Spleen (tissue), 11 donors: Measurements from ENCODE around the gene CRYBG1. TPM values are rescaled to one million over a fixed set of nuclear protein-coding genes. Genes with fewer than 3 reads are reported as not detected.

ENCODE experiments used
- DNase-seq: peaks from one replicate; pipeline ENCODE4 v3.0.0-alpha.2; 2020
- H3K27ac ChIP-seq, 8 donors: fragments of 200-600 bp; sonication (generic) in 7 of 8; 1 replicate in 4 of 8; 2 replicates in 4 of 8; pipeline versions ENCODE4 v1.5.0 to v1.8.0; 2016 to 2021; ENCODE audit warnings: inconsistent platforms in 4 of 8, mild to moderate bottlenecking in 4 of 8, moderate library complexity in 1 of 8
- H3K27me3 ChIP-seq, 7 donors: fragments of 200-600 bp; sonication (generic) in 6 of 7; replicated peaks in 1 of 7; 1 replicate in 4 of 7; 2 replicates in 3 of 7; pipeline versions ENCODE4 v1.5.0 to v1.8.0; 2016 to 2021; ENCODE audit warnings: inconsistent platforms in 3 of 7, mild to moderate bottlenecking in 1 of 7
- H3K36me3 ChIP-seq, 6 donors: fragments of 200-600 bp; sonication (generic) in 5 of 6; 1 replicate in 4 of 6; 2 replicates in 2 of 6; pipeline versions ENCODE4 v1.5.0 to v1.8.0; 2016 to 2021; ENCODE audit warnings: inconsistent platforms in 2 of 6
- H3K4me1 ChIP-seq, 6 donors: fragments of 200-600 bp; sonication (generic) in 5 of 6; 1 replicate in 3 of 6; 2 replicates in 3 of 6; pipeline versions ENCODE4 v1.5.0 to v1.8.0; 2016 to 2021; ENCODE audit warnings: inconsistent platforms in 3 of 6
- H3K4me3 ChIP-seq, 8 donors: fragments of 200-600 bp; sonication (generic) in 7 of 8; 1 replicate in 4 of 8; 2 replicates in 4 of 8; pipeline versions ENCODE4 v1.5.0 to v1.8.0; 2016 to 2021; ENCODE audit warnings: inconsistent platforms in 4 of 8, mild to moderate bottlenecking in 4 of 8, moderate library complexity in 2 of 8
- H3K9me3 ChIP-seq, 8 donors: fragments of 200-600 bp; sonication (generic) in 7 of 8; 1 replicate in 4 of 8; 2 replicates in 4 of 8; pipeline versions ENCODE4 v1.5.0 to v1.8.0; 2016 to 2021; ENCODE audit warnings: inconsistent platforms in 4 of 8
- CTCF ChIP-seq, 11 experiments: fragments of 200-600 bp in 7 of 11; fragments of 450-650 bp in 4 of 11; sonication (generic) in 4 of 11; IDR thresholded peaks in 8 of 11; conservative IDR thresholded peaks in 3 of 11; 1 replicate in 7 of 11; 2 replicates in 4 of 11; pipeline versions ENCODE4 v1.4.0 to v1.8.0; 2016 to 2021; ENCODE audit warnings: antibody characterized with exemption in 11 of 11, inconsistent platforms in 4 of 11, mild to moderate bottlenecking in 1 of 11
- POLR2A ChIP-seq, 3 donors: fragments of 450-650 bp; IDR thresholded peaks; one replicate each; pipeline ENCODE4 v1.5.1; 2017; ENCODE audit warnings: antibody characterized with exemption in 3 of 3, mild to moderate bottlenecking in 1 of 3
- POLR2AphosphoS5 ChIP-seq, 3 donors: sonication (generic); formaldehyde crosslinking; IDR thresholded peaks; one replicate each; pipeline ENCODE4 v1.5.1; 2017; ENCODE audit warnings: antibody characterized with exemption in 3 of 3
- WGBS, 5 donors: extraction: QIAGEN DNeasy Blood & Tissue Kit in 3 of 5; methylation state at CpG; one replicate each; pipeline versions ENCODE4 v1.1.5 to v1.1.7; 2013 to 2018; 5-methylcytosine and 5-hydroxymethylcytosine counted together
- intact Hi-C: fragments of 100-400 bp; cut with DNase I; formaldehyde crosslinking; loops from one replicate; pipeline ENCODE4 v1.15.0; 2023; ENCODE audit warnings: low total_unique reads
- polyA plus RNA-seq, 3 donors: library from polyadenylated mRNA; stranded (reverse); fragments of 200-250 nt; gene quantifications; one replicate each; pipeline ENCODE4 v1.2.1, GENCODE V29; 2013
- total RNA-seq, 7 donors: library from RNA; depleted of rRNA in 3 of 7; stranded (reverse); fragments of >200 nt in 3 of 7; fragmentation: NEBNext Ultra II Directional in 4 of 7; extraction: Animal tissue kit (Norgen Biotek cat#: 25700) in 4 of 7; gene quantifications; one replicate each; pipeline versions ENCODE4 v1.1.0 to v1.2.1, GENCODE V29; 2016 to 2021
- donor health status: healthy with polysubstance abuse.
- donor health status: DM: no; HTN: no; CAD: no; lungs with moderate emphysema.
- donor health status: DM: no; HTN: no; CAD: no.
- donor health status: Bipolar disorder and iron deficiency.
- donor health status: healthy.
- donor health status: DM: no; HTN: no; CAD: no.
- donor health status: DM: yes; HTN: yes; CAD: no.

CRYBG1 gene
- total and polyA plus RNA-seq, 10 donors, result 5.6 to 39.1 (median 28.1) TPM

- intact Hi-C loops, result no loop called here
- Histone ChIP-seq H3K9me3 (no peaks in the 10 kb centered on the region), H3K36me3 (peaks cover 0 to 7% (median 0%) of the 10 kb centered on the region in 6 donors), H3K4me1 (peaks cover 42 to 100% (median 96%) of the 10 kb centered on the region in 6 donors), H3K27me3 (no peaks in the 10 kb centered on the region), H3K27ac (peak overlapping the region; percentile 80 to 97 (median 92)), H3K4me3 (peak overlapping the region; percentile 6 to 62 (median 34))
- TF ChIP-seq POLR2AphosphoS5 (IDR thresholded peaks at IDR 0.05), result peak in 2 of 3 donors; percentile 10 to 95
- TF ChIP-seq CTCF (IDR thresholded peaks at IDR 0.05 in 8 of 11, conservative IDR thresholded peaks at IDR 0.05 in 3 of 11), result no peak
- TF ChIP-seq POLR2A (IDR thresholded peaks at IDR 0.05), result peak in 1 of 3 donors; percentile 41
- 40 to 53% (median 43%) methylated on average over 15 of the region's 15 CpGs for WGBS, 5 donors
- peak; percentile 91 for DNase-seq
These were observed 160.3 kb downstream of the CRYBG1 start for GRCh38 chr6:106520711-106521401.

- H3K4me1 ChIP-seq, result peaks cover 46 to 100% (median 90%) of the 10 kb centered on the region in 6 donors
These were observed 162.2 kb downstream of the CRYBG1 start for GRCh38 chr6:106522562-106523250.

DNA sequence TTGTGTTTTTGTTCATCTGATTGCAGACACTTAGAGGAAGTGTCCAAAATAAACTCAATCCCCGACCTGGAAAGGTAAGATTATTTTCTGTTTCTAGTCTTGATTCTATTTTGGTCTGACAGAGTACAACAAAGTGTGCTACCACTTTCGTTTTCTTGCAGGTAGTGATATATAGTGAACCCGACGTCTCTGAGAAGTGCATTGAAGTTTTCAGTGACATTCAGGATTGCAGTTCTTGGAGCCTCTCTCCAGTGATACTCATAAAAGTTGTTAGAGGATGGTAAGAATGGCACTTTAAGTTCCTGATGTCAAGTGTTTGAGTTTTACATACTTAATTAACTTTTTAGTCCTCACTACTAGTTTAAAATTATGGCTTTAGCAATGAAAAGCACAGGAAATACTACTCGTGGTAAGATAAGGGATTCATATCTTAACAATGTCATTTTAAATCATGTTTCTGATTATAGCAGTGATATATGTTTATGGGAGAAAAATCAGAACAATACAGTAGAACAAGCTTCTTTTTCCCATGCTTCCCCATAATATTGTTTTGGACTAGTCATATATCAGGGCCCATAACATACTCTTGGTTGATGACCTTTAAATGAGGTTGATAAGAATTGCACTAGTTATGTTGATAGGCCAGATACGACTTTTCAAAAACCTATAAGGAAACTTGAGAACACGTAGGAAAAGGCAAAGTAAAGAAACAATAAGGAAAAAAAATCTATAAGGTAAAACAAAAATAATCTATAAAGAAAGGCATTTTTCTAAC is 164.8 kb downstream of the CRYBG1 start:
- intact Hi-C loops, result no loop called here

More at GRCh38 chr6:106522562-106523250, 162.2 kb downstream of the CRYBG1 start:
- Histone ChIP-seq H3K27me3 (no peaks in the 10 kb centered on the region), H3K27ac (peak overlapping the region; percentile 54 to 97 (median 92)), H3K36me3 (peaks cover 0 to 25% (median 5%) of the 10 kb centered on the region in 6 donors), H3K9me3 (no peaks in the 10 kb centered on the region), H3K4me3 (peak overlapping the region in 7 of 8 donors; percentile 1 to 62 (median 34))
- WGBS, 5 donors, result 43 to 68% (median 53%) methylated on average over 6 of the region's 6 CpGs
- intact Hi-C loops, result no loop called here
- no peak for TF ChIP-seq POLR2AphosphoS5 (IDR thresholded peaks at IDR 0.05)
- TF ChIP-seq CTCF (IDR thresholded peaks at IDR 0.05 in 8 of 11, conservative IDR thresholded peaks at IDR 0.05 in 3 of 11), result no peak
- no peak for TF ChIP-seq POLR2A (IDR thresholded peaks at IDR 0.05)
- DNase-seq, result no peak

More for the DNA sequence above, 164.8 kb downstream of the CRYBG1 start:
- 17 to 25% (median 19%) methylated on average over 7 of the region's 7 CpGs for WGBS, 5 donors
- no peak for DNase-seq
- peak overlapping the region; percentile 54 to 97 (median 92) for H3K27ac ChIP-seq
- no peak for TF ChIP-seq CTCF (IDR thresholded peaks at IDR 0.05 in 8 of 11, conservative IDR thresholded peaks at IDR 0.05 in 3 of 11)
- TF ChIP-seq POLR2AphosphoS5 (IDR thresholded peaks at IDR 0.05), result no peak
- TF ChIP-seq POLR2A (IDR thresholded peaks at IDR 0.05), result peak in 1 of 3 donors; percentile 44
- H3K9me3 ChIP-seq, result no peaks in the 10 kb centered on the region
- H3K27me3 ChIP-seq, result no peaks in the 10 kb centered on the region
- H3K4me1 ChIP-seq, result peaks cover 33 to 85% (median 64%) of the 10 kb centered on the region in 6 donors
- H3K4me3 ChIP-seq, result peak overlapping the region in 6 of 8 donors; percentile 4 to 62 (median 18)
- H3K36me3 ChIP-seq, result peaks cover 0 to 51% (median 24%) of the 10 kb centered on the region in 6 donors
